Measurements from ENCODE around the gene HSPA1L. TPM values are rescaled to one million over a fixed set of nuclear protein-coding genes. Genes with fewer than 3 reads are reported as not detected.

Gene HSPA1L
- 0.89 and 1.7 TPM in 2 replicates for total RNA-seq

DNA sequence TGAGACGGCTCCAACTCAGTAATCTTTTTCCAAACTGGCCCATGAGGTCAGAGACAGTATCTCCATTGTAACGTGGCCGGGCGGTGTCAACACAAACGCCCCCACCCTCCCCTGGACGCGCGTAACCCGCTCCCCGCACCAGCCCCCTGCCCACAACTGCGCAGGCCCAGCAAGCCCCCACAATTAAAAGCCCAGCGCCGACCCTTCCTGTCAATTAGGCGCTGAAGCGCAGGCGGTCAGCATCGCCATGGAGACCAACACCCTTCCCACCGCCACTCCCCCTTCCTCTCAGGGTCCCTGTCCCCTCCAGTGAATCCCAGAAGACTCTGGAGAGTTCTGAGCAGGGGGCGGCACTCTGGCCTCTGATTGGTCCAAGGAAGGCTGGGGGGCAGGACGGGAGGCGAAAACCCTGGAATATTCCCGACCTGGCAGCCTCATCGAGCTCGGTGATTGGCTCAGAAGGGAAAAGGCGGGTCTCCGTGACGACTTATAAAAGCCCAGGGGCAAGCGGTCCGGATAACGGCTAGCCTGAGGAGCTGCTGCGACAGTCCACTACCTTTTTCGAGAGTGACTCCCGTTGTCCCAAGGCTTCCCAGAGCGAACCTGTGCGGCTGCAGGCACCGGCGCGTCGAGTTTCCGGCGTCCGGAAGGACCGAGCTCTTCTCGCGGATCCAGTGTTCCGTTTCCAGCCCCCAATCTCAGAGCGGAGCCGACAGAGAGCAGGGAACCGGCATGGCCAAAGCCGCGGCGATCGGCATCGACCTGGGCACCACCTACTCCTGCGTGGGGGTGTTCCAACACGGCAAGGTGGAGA, at the start of gene HSPA1L, which contains the start of gene HSPA1A:
Gene HSPA1L, minus strand, starts transcription at position 259 of the 814 bp plus-strand sequence. CDS start 3,311 bp downstream, outside the sequence.
Gene HSPA1A, plus strand, starts transcription at position 519 of the 814 bp plus-strand sequence. Its CDS starts 214 bp downstream, at position 733.

DNA sequence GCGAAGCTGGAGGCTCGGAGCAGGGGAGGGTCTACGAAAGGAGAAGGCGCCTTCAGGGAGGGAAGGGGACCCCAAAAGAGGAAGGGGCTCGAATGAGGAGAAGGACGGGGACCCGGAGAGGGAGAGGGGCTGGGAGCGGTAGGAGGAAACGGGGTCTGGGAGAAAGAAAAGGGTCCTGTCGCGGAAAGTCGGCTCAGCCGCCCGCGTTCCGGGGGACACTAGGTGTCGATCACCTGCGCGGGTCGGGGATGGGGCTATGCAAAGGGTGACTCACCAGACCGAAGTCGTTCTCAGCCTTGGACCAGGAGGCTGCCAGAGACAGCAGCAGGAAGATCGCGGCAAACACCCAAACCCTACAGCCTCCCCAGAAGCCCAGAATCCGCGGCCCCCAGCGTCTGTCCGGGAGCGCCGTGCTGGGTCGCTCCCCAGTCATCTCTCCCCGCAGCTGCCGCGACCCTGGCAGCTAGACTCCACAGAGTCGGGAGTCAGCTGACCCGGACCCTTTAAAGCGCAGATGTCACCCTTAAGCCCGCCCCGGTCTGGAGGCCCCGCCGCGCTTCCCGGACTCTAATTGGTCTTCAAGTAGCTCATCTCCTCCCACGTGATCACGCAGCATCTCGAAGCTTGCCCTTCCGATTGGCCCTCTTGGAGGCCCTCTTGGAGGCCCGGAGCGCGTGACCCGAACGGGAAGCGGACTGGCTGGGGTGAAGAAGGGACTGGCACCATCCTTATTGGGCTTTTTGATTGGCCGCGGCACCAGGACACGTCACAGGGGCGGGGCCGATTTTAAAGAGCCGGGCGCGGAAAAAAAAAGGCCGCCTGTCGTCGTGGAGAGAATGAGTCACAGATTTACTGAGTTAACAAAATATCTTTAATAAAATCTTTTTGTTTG, 47.5 kb upstream of the HSPA1L start, which contains the start of gene NEU1:
Gene NEU1, minus strand, starts transcription at position 478 of the 892 bp plus-strand sequence. Its CDS starts 45 bp downstream, at position 433.

DNA sequence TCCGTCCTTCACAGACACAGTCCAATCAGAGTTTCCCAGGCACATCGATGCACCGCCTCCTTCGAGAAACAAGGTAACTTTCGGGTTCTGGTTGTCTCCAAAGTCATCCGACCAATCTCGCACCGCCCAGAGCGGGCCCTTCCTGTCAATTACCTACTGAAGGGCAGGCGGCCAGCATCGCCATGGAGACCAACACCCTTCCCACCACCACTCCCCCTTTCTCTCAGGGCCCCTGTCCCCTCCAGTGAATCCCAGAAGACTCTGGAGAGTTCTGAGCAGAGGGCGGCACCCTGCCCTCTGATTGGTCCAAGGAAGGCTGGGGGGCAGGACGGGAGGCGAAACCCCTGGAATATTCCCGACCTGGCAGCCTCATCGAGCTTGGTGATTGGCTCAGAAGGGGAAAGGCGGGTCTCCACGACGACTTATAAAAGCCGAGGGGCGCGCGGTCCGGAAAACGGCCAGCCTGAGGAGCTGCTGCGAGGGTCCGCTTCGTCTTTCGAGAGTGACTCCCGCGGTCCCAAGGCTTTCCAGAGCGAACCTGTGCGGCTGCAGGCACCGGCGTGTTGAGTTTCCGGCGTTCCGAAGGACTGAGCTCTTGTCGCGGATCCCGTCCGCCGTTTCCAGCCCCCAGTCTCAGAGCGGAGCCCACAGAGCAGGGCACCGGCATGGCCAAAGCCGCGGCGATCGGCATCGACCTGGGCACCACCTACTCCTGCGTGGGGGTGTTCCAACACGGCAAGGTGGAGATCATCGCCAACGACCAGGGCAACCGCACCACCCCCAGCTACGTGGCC, 12.4 kb upstream of the HSPA1L start, which contains the start of gene HSPA1B:
Gene HSPA1B, plus strand, starts transcription at position 453 of the 794 bp plus-strand sequence. Its CDS starts 213 bp downstream, at position 666.

DNA sequence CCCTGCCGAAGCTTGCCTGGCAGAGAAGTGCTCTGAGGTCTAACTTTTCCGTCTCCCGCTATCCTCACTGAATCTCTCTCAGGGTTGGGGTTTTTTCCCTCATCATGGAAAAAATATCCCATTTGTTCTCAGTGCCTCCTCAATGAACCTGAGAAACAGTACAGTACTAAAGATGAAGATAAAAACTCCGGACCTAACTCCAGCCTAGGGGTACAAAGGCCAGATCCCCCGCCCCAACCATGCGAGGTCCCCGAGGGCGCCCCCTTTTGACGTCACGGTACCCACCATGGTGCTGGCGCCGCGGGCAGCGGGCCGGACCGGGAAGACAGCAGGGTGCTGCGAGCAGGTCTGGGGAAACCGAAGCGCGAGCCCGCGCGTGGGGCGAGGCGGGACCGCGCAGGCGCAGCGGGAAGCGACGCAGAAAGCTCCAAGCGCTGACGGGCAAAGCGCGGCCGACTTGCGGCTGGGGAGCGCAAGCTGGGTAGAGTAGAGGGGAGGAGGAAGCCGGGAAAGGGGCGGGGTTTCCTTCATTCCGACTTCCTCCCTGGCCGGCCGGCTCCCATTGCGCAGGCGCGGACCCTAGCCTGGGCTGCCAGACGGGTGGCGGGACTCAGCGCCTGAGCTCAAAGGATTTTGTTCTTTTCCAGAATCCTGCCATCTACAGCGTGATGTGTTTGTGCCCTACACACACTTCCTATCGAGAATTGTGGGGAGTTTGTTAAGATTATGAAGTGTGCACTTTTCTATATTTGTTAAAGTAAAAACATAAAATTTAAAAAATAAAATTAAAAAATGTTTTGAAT, 8.4 kb downstream of the HSPA1L start, which contains the start of gene LSM2:
Gene LSM2, minus strand, starts transcription at position 497 of the 803 bp plus-strand sequence. Its CDS starts 209 bp downstream, at position 288.

DNA sequence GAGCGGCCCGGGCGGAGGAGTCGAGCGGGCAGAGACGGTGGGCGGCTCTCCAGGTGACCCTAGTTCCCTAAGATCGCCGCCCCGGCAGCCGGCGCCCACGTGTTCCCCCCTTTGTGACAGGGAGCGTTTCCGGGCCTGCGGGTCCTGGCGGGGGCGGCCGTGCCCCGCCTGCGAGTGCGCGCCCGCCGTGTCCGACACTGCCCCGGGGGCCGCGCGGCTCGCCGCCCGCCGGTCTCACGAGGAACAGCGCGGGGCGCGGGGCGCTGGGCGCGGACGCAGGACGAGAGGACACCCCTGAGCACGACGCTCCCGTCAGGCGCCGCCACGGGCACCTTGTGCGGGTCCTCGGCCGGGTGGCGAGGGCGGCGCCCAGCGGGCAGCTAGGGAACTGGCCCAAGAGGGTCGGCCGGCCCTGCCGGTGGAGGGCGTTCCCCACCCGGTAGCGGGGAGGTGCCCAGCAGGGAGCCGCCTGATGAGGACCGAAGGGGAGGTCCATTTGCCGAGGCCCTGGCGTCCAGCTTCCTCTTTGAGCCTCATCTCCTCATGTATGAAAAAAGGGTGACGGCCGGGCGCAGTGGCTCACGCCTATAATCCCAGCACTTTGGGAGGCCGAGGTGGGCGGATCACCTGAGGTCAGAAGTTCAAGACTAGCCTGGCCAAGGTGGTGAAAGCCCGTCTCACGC, 19.3 kb downstream of the HSPA1L start, which contains the start of gene VARS1:
Gene VARS1, minus strand, starts transcription at position 137 of the 683 bp plus-strand sequence. CDS start 535 bp downstream, outside the sequence.

DNA sequence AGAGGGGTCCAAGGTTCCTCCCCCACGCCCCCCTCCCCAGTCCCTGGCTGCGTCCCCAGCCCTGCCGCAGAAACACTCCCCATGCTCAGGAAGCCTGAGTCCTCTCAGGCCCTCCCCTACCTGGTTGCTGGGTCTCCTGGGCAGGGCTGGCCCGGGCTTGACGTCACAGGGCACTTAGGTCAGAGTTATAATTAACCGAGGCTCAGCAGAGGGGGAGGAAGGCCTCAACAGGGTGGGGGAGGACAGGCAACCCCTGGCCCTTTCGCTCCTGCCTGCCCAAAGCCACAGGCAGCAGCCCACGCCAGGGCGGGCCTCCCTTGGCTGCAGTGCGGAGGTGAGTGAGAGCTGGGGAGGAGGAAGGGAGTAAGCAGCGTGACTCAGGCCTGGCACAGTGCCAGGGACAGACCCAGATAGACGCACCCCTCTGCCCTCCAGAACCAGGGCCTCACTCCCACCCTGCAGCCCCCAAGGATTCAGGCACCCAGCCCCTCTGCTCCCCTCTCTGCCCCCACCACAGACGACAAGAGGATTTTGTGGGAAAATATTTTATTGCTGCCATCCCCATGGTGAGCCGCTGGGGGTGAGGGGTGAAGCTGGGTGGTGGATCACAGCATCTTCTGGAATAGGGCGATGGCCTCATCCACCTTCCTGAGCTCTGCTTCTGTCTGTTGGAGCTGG, 38.0 kb downstream of the HSPA1L start, which contains the start of gene VWA7:
Gene VWA7, minus strand, starts transcription at position 340 of the 678 bp plus-strand sequence. CDS start 549 bp downstream, outside the sequence.

DNA sequence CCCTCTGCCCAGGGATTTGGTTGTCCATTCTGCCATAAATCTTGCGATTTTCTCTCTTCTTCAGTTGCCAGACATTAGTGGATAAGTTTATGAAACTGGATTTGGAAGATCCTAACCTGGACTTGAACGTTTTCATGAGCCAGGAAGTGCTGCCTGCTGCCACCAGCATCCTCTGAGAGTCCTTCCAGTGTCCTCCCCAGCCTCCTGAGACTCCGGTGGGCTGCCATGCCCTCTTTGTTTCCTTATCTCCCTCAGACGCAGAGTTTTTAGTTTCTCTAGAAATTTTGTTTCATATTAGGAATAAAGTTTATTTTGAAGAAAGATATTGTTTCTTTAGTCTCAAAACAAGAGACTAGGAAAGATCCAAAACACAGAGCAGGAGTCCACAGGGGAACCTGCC, 52.7 kb downstream of the HSPA1L start, which contains the start of gene SAPCD1:
Gene SAPCD1, plus strand, starts transcription at position 301 of the 400 bp plus-strand sequence. CDS start 399 bp downstream, outside the sequence.

Other genes with a start within 250 kb of the HSPA1L start
- not detected in 2 replicates for gene LTA, start 243.0 kb downstream of the HSPA1L start, total RNA-seq
- gene TNF, start 239.7 kb downstream of the HSPA1L start, total RNA-seq, result not detected in 2 replicates
- 0.25 TPM in 1 of 2 replicates, not detected in the other for gene LTB, start 232.9 kb downstream of the HSPA1L start, total RNA-seq
- gene LST1, start 229.0 kb downstream of the HSPA1L start, total RNA-seq, result not detected in 2 replicates
- gene NCR3, start 222.3 kb downstream of the HSPA1L start, total RNA-seq, result not detected in 2 replicates
- not detected in 2 replicates for gene AIF1, start 200.0 kb downstream of the HSPA1L start, total RNA-seq
- 42.2 and 46.1 TPM in 2 replicates for gene PRRC2A, start 194.6 kb downstream of the HSPA1L start, total RNA-seq
- gene BAG6, start 162.6 kb downstream of the HSPA1L start, total RNA-seq, result 122 and 128 TPM in 2 replicates
- 0.89 and 1.2 TPM in 2 replicates for gene APOM, start 159.4 kb downstream of the HSPA1L start, total RNA-seq
- gene C6orf47, start 154.5 kb downstream of the HSPA1L start, total RNA-seq, result 22.6 and 28.4 TPM in 2 replicates
- 13.0 and 18.5 TPM in 2 replicates for gene GPANK1, start 150.3 kb downstream of the HSPA1L start, total RNA-seq
- 82.2 and 114 TPM in 2 replicates for gene CSNK2B, start 149.2 kb downstream of the HSPA1L start, total RNA-seq
- 3.0 and 3.4 TPM in 2 replicates for gene LY6G5B, start 145.3 kb downstream of the HSPA1L start, total RNA-seq
- gene LY6G5C, start 134.2 kb downstream of the HSPA1L start, total RNA-seq, result 0.33 and 0.37 TPM in 2 replicates
- 42.8 and 50.0 TPM in 2 replicates for gene ABHD16A, start 112.0 kb downstream of the HSPA1L start, total RNA-seq
- gene LY6G6F, start 108.4 kb downstream of the HSPA1L start, total RNA-seq, result not detected in 2 replicates
- not detected in 2 replicates for gene LY6G6D, start 99.9 kb downstream of the HSPA1L start, total RNA-seq
- gene LY6G6C, start 93.5 kb downstream of the HSPA1L start, total RNA-seq, result not detected in 2 replicates
- not detected in 2 replicates for gene MPIG6B, start 91.9 kb downstream of the HSPA1L start, total RNA-seq
- 39.3 and 81.0 TPM in 2 replicates for gene DDAH2, start 86.0 kb downstream of the HSPA1L start, total RNA-seq
- gene CLIC1, start 78.8 kb downstream of the HSPA1L start, total RNA-seq, result 791 and 1,362 TPM in 2 replicates
- 13.0 and 21.6 TPM in 2 replicates for gene MSH5, start 75.3 kb downstream of the HSPA1L start, total RNA-seq
- 1.00 and 1.2 TPM in 2 replicates for gene SAPCD1, start 52.6 kb downstream of the HSPA1L start, total RNA-seq
- 0.11 and 0.25 TPM in 2 replicates for gene VWA7, start 38.0 kb downstream of the HSPA1L start, total RNA-seq
- gene VARS1, start 19.5 kb downstream of the HSPA1L start, total RNA-seq, result 68.7 and 88.5 TPM in 2 replicates
- gene LSM2, start 8.3 kb downstream of the HSPA1L start, total RNA-seq, result 34.9 and 48.9 TPM in 2 replicates
- gene HSPA1A, start 260 bp upstream of the HSPA1L start, total RNA-seq, result 60.4 and 107 TPM in 2 replicates
- gene HSPA1B, start 12.5 kb upstream of the HSPA1L start, total RNA-seq, result 94.5 and 181 TPM in 2 replicates
- 72.7 and 128 TPM in 2 replicates for gene NEU1, start 47.5 kb upstream of the HSPA1L start, total RNA-seq
- 0.25 TPM in 1 of 2 replicates, not detected in the other for gene SLC44A4, start 63.7 kb upstream of the HSPA1L start, total RNA-seq
- gene EHMT2, start 82.4 kb upstream of the HSPA1L start, total RNA-seq, result 74.0 and 94.5 TPM in 2 replicates
- 4.9 and 8.1 TPM in 2 replicates for gene ZBTB12, start 86.8 kb upstream of the HSPA1L start, total RNA-seq
- 0.77 and 2.0 TPM in 2 replicates for gene C2, start 112.4 kb upstream of the HSPA1L start, total RNA-seq
- 2.3 and 5.6 TPM in 2 replicates for gene CFB, start 130.8 kb upstream of the HSPA1L start, total RNA-seq
- 121 and 171 TPM in 2 replicates for gene NELFE, start 143.7 kb upstream of the HSPA1L start, total RNA-seq
- gene SKIC2, start 143.9 kb upstream of the HSPA1L start, total RNA-seq, result 50.1 and 53.1 TPM in 2 replicates
- gene DXO, start 156.9 kb upstream of the HSPA1L start, total RNA-seq, result 14.1 and 17.1 TPM in 2 replicates
- 2.3 and 13.4 TPM in 2 replicates for gene C4A, start 166.8 kb upstream of the HSPA1L start, total RNA-seq
- 2.0 and 6.0 TPM in 2 replicates for gene C4B, start 199.5 kb upstream of the HSPA1L start, total RNA-seq
- gene CYP21A2, start 223.1 kb upstream of the HSPA1L start, total RNA-seq, result not detected in 2 replicates